Sigmoid colon (tissue), 7 donors: Measurements from ENCODE around the gene ACP4. TPM values are rescaled to one million over a fixed set of nuclear protein-coding genes. Genes with fewer than 3 reads are reported as not detected.
"Not testable (repeated sequence)": the region's sequence is repeated elsewhere in the genome, so short reads cannot be mapped to it uniquely, and the experiment has no call there.

Experiments used
- DNase-seq: peaks from one replicate; pipeline ENCODE4 v3.0.0-alpha.2; 2019
- H3K27ac ChIP-seq, 4 donors: fragments of 200-600 bp; sonication (generic); one replicate each; pipeline ENCODE4 v1.5.1; 2016 to 2019; ENCODE audit warnings: mild to moderate bottlenecking in 1 of 4
- H3K27me3 ChIP-seq, 3 donors: fragments of 200-600 bp; sonication (generic); one replicate each; pipeline ENCODE4 v1.5.1; 2019; ENCODE audit warnings: mild to moderate bottlenecking in 1 of 3
- H3K36me3 ChIP-seq, 4 donors: fragments of 200-600 bp; sonication (generic); one replicate each; pipeline ENCODE4 v1.5.1; 2016 to 2019
- H3K4me1 ChIP-seq, 4 donors: fragments of 200-600 bp; sonication (generic); one replicate each; pipeline ENCODE4 v1.5.1; 2017 to 2019
- H3K4me3 ChIP-seq, 4 donors: fragments of 200-600 bp; sonication (generic); one replicate each; pipeline ENCODE4 v1.5.1; 2017 to 2019; ENCODE audit warnings: mild to moderate bottlenecking in 2 of 4, moderate library complexity in 1 of 4
- H3K9me3 ChIP-seq, 4 donors: fragments of 200-600 bp in 3 of 4; sonication (generic) in 3 of 4; one replicate each; pipeline versions ENCODE4 v1.5.1 to v1.6.1; 2013 to 2019
- EP300 ChIP-seq, 4 donors: sonication (generic); formaldehyde crosslinking; IDR thresholded peaks; one replicate each; pipeline ENCODE4 v1.6.1; 2017; ENCODE audit warnings: antibody characterized with exemption in 4 of 4
- POLR2A ChIP-seq, 2 donors: fragments of 450-650 bp; IDR thresholded peaks; one replicate each; pipeline ENCODE4 v1.6.1; 2016; ENCODE audit warnings: antibody characterized with exemption in 2 of 2, mild to moderate bottlenecking in 2 of 2, moderate library complexity in 2 of 2
- POLR2AphosphoS5 ChIP-seq, 4 donors: sonication (generic); formaldehyde crosslinking; IDR thresholded peaks; one replicate each; pipeline ENCODE4 v1.6.1; 2017; ENCODE audit warnings: antibody characterized with exemption in 4 of 4
- WGBS, 2 donors: extraction: QIAGEN DNeasy Blood & Tissue Kit; methylation state at CpG; one replicate each; pipeline ENCODE4 v1.1.7; 2013; 5-methylcytosine and 5-hydroxymethylcytosine counted together
- intact Hi-C: fragments of 100-400 bp; cut with DNase I; formaldehyde crosslinking; loops from one replicate; pipeline ENCODE4 v1.15.1; 2023
- polyA plus RNA-seq, 3 donors: library from polyadenylated mRNA; stranded (reverse); fragments of 200-250 nt; gene quantifications; one replicate each; pipeline ENCODE4 v1.2.3, GENCODE V29; 2013
- total RNA-seq, 4 donors: library from RNA; depleted of rRNA; stranded (reverse); fragments of >200 nt; gene quantifications; one replicate each; pipeline ENCODE4 v1.1.0, GENCODE V29; 2016
- TF ChIP-seq, protein P1 (sequence below), 4 experiments: fragments of 450-650 bp in 3 of 4; fragments of 200-600 bp in 1 of 4; IDR thresholded peaks; one replicate each; pipeline ENCODE4 v1.5.1; 2016 to 2019; ENCODE audit warnings: antibody characterized with exemption in 4 of 4, mild to moderate bottlenecking in 3 of 4, moderate library complexity in 2 of 4
- donor health status: healthy with polysubstance abuse.
- donor health status: Bipolar disorder and iron deficiency.
- donor health status: healthy.

The ACP4 gene
- total and polyA plus RNA-seq, 7 donors = not detected

DNA sequence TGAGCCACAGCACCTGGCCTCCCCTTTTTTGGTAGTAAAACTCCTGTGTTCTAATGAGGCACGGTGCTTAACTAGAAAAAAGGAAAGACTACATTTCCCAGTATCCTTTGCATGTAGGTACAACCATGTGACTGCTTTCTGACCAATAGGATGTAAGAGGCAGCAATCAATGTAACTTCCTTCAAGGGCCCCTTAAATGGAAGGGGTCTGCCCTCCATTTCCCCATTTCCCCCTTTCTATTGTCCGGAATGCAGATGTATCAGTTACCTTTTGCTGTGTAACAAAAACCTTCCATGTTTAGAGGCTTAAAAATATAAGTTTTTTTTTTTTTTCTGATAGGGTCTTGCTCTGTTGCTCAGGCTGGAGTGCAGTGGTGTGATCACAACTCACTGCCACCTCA lies 17.7 kb upstream of the ACP4 start:
- H3K36me3 ChIP-seq = no peaks in the 10 kb centered on the region
- intact Hi-C loops = no loop called here
- H3K27ac ChIP-seq = no peak overlapping the region
- H3K4me3 ChIP-seq = no peak overlapping the region
- H3K9me3 ChIP-seq = peaks cover 0 to 4% (median 0%) of the 10 kb centered on the region in 4 donors
- TF ChIP-seq EP300 (IDR thresholded peaks at IDR 0.05) (no peak), POLR2A (IDR thresholded peaks at IDR 0.05) (no peak), POLR2AphosphoS5 (IDR thresholded peaks at IDR 0.05) (no peak)
- TF ChIP-seq, protein P1, sequence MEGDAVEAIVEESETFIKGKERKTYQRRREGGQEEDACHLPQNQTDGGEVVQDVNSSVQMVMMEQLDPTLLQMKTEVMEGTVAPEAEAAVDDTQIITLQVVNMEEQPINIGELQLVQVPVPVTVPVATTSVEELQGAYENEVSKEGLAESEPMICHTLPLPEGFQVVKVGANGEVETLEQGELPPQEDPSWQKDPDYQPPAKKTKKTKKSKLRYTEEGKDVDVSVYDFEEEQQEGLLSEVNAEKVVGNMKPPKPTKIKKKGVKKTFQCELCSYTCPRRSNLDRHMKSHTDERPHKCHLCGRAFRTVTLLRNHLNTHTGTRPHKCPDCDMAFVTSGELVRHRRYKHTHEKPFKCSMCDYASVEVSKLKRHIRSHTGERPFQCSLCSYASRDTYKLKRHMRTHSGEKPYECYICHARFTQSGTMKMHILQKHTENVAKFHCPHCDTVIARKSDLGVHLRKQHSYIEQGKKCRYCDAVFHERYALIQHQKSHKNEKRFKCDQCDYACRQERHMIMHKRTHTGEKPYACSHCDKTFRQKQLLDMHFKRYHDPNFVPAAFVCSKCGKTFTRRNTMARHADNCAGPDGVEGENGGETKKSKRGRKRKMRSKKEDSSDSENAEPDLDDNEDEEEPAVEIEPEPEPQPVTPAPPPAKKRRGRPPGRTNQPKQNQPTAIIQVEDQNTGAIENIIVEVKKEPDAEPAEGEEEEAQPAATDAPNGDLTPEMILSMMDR (IDR thresholded peaks at IDR 0.05) = no peak
- no peak for DNase-seq
- 47 to 56% methylated on average over 2 of the region's 2 CpGs for WGBS, 2 donors
- H3K27me3 ChIP-seq = peaks cover under 1 to 55% (median 26%) of the 10 kb centered on the region in 3 donors
- no peaks in the 10 kb centered on the region for H3K4me1 ChIP-seq

DNA sequence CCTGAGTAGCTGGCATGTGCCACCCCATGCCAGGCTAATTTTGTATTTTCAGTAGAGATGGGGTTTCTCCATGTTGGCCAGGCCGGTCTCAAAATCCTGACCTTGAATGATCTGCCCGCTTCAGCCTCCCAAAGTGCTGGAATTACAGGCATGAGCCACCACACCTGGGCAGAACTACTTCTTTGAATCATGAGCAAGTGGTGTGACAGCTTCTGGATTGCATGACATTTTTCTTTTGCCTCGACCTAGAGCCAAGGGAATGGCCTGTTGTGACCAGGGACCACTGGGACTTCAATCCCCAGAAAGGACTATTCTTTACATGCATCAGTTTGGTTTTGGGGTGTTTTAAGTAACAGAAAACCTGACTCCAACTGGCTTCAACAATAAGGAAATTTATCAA lies 17.3 kb upstream of the ACP4 start:
- H3K27me3 ChIP-seq = peaks cover 4 to 56% (median 30%) of the 10 kb centered on the region in 3 donors
- H3K36me3 ChIP-seq, H3K4me3 ChIP-seq, H3K27ac ChIP-seq, DNase-seq, intact Hi-C loops, H3K4me1 ChIP-seq, H3K9me3 ChIP-seq: not testable (repeated sequence)
- 72 to 83% methylated on average over 3 of the region's 3 CpGs for WGBS, 2 donors

DNA sequence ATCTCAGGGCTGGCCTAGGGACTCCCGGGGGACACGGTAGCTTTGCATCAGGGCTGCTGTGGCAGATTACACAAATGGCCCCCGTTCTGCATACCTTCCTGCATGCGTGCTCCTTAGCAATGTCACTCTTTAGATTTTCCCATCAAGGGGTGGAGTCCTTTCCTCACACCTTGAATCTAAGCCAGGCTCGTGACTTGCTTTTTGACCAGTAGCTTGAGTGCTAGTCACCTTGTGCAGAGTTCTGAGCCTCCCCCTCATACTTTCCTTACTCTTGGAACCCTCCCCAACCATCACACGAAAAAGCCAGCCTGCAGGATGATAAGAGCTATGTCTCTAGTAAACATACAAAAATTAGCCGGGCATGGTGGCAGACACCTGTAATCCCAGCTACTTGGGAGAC lies 16.8 kb upstream of the ACP4 start:
- H3K4me1 ChIP-seq, H3K27ac ChIP-seq, H3K9me3 ChIP-seq, H3K36me3 ChIP-seq, DNase-seq, intact Hi-C loops, H3K4me3 ChIP-seq: not testable (repeated sequence)
- H3K27me3 ChIP-seq = peaks cover 9 to 62% (median 36%) of the 10 kb centered on the region in 3 donors
- 59 to 67% methylated on average over 7 of the region's 7 CpGs for WGBS, 2 donors

DNA sequence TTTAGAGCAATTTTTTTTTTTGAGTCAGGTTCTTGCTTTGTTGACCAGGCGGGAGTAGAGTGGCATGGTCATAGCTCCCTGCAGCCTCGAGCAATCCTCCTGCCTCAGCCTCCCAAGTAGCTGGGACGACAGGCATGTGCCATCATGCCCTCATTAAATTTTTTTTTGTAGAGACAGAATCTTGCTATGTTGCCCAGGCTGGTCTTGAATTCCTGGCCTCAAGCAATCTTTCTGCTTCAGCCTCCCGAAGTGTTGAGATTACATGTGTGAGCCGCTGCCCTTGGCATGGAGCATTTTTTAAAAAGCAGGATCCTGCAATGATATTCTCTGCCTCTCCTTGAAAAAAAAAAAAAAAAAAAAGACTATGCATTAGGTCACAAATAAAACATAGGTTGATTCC lies 14.1 kb upstream of the ACP4 start:
- no peak for DNase-seq
- H3K4me3 ChIP-seq = no peak overlapping the region
- H3K36me3 ChIP-seq = no peaks in the 10 kb centered on the region
- H3K4me1 ChIP-seq = no peaks in the 10 kb centered on the region
- H3K9me3 ChIP-seq = peaks cover 0 to 4% (median 0%) of the 10 kb centered on the region in 4 donors
- TF ChIP-seq, protein P1 (IDR thresholded peaks at IDR 0.05) = no peak
- TF ChIP-seq EP300 (IDR thresholded peaks at IDR 0.05) (no peak), POLR2AphosphoS5 (IDR thresholded peaks at IDR 0.05) (no peak), POLR2A (IDR thresholded peaks at IDR 0.05) (no peak)
- 82 to 86% methylated on average over 5 of the region's 5 CpGs for WGBS, 2 donors
- intact Hi-C loops = no loop called here
- no peak overlapping the region for H3K27ac ChIP-seq
- peaks cover 20 to 88% (median 63%) of the 10 kb centered on the region in 3 donors for H3K27me3 ChIP-seq

DNA sequence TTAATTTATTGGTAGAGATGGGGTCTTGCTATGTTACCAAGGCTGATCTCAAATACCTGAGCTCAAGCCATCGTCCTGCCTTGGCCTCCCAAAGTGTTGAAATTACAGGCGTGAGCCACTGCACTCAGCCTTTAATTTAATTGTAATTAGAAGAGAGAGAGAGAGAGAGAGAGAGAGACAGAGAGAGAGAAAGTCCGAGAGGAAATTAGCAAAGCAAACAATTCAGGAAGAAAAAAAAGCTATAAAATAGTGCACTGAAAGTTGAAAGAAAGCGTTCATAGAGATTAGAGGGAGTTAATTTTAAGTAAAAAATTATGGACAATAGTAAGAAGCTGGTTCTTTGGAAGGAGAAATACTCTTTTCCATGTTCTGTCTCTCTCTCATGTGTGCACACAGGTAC lies 13.0 kb upstream of the ACP4 start:
- 28 to 58% methylated on average over 4 of the region's 4 CpGs for WGBS, 2 donors
- Histone ChIP-seq H3K27ac (no peak overlapping the region), H3K4me1 (no peaks in the 10 kb centered on the region), H3K27me3 (peaks cover 20 to 95% (median 66%) of the 10 kb centered on the region in 3 donors), H3K36me3 (no peaks in the 10 kb centered on the region), H3K4me3 (no peak overlapping the region), H3K9me3 (peaks cover 0 to 4% (median 0%) of the 10 kb centered on the region in 4 donors)
- no peak for DNase-seq
- TF ChIP-seq EP300 (IDR thresholded peaks at IDR 0.05) (no peak), POLR2A (IDR thresholded peaks at IDR 0.05) (no peak), POLR2AphosphoS5 (IDR thresholded peaks at IDR 0.05) (no peak)
- TF ChIP-seq, protein P1 (IDR thresholded peaks at IDR 0.05) = no peak
- intact Hi-C loops = no loop called here

GRCh38 chr19:50777830-50778303 lies 12.3 kb upstream of the ACP4 start:
- intact Hi-C loops = no loop called here
- peaks cover 20 to 95% (median 70%) of the 10 kb centered on the region in 3 donors for H3K27me3 ChIP-seq

More at GRCh38 chr19:50777830-50778303, 12.3 kb upstream of the ACP4 start:
- peaks cover 0 to 4% (median 0%) of the 10 kb centered on the region in 4 donors for H3K9me3 ChIP-seq
- no peak for TF ChIP-seq POLR2A (IDR thresholded peaks at IDR 0.05)
- TF ChIP-seq POLR2AphosphoS5 (IDR thresholded peaks at IDR 0.05) = no peak
- no peak for TF ChIP-seq EP300 (IDR thresholded peaks at IDR 0.05)
- TF ChIP-seq, protein P1 (IDR thresholded peaks at IDR 0.05) = no peak
- H3K27ac ChIP-seq = no peak overlapping the region
- 1 to 5% methylated on average over 30 of the region's 30 CpGs for WGBS, 2 donors
- H3K4me3 ChIP-seq = no peak overlapping the region
- no peaks in the 10 kb centered on the region for H3K36me3 ChIP-seq
- H3K4me1 ChIP-seq = no peaks in the 10 kb centered on the region
- no peak for DNase-seq
